Cortex of kidney (tissue), 1 donor: Measurements from ENCODE around the gene SORCS3.

Experiments
- DNase-seq: peaks from one replicate; lab custom pipeline; 2025; lab: John Stamatoyannopoulos, UW

The SORCS3 gene

DNA sequence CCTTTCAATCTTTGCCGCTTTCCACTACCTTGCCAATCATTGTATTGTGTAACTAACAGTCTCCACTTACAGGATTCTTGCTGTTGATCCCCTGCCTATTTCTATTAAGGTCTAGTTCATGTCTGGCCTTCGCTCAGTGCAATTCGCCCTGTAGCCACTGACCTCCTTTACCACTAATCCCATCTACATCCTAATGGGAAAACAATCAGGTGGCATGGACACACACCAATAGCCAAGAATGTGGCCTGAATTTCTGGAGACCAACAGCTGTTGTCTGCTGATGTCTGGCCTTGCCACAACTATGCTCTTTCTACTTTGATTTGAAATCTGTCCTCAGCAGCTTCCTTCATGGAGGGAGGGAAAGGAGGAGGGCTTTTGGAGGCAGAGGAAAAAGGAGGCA, 546.2 kb downstream of the SORCS3 start:
- DNase-seq, result no peak

DNA sequence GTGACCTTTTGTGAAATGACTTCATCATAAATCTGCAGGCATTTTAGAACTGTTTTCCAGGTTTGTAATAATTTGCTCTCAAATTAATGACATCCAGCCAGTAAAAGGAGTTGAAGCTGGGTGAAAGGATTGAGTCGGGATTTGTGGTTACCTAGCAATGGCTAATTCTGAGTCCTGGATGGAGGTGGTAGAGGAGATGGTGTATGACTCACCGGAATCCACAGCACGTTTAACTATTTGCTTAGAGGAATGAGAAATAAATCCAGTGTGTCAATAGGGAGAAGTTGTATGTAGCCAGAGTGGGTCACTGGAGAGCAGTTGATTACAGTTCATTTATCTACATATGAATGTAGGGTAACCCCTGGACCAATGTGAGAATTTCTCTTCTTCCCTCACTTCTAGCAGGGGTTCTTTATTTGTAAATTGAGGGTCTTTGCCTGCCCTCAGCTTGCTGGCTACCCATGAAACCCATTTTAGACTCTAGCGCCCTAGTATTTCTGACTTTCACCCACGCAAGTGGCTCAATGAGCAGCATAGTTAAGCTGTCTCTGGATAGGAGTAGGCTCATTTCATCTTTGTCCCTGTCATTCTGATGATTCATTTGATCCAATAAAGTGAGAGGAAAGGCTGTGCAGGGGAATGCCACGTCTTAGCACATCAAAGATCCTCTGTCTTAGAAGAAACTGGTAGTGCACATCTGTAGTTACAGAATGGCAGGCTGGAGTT, 547.8 kb downstream of the SORCS3 start:
- no peak for DNase-seq

DNA sequence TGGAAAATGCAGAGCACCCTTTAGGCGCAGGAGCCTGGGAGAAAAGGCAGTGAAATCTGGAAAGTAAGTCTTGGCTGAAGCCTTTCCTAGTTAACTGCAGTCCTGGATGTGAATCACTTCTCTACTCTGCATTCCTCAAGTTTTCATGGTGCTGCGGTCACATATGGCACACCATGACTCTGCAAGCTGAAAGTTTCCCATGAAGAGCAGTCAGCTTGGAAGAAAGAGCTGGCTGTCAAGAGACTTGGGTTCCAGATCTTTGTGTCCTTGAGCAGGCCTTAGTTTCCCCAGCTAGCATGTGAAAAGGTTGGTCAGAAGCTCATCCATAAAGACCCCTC, 548.3 kb downstream of the SORCS3 start:
- DNase-seq, result no peak

DNA sequence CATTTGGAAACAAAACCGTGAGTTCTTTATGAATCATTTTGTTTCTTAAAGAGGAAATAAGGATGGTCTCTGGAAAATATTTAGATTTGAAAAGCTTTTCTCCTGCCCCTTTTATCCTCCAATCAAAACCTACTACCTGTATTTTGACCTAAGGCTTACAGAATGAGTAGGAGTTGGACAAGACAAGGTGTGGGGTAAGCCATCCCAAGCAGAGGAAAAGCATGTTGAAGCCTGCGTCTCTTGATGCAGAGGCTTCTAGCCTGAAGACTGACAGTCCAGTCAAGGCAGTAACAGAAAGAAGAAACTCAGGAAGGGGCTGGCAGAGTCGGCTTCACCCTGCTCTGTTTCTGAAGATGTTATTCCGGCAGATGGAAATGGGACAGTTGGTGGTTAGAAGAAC, 551.1 kb downstream of the SORCS3 start:
- DNase-seq, result no peak

DNA sequence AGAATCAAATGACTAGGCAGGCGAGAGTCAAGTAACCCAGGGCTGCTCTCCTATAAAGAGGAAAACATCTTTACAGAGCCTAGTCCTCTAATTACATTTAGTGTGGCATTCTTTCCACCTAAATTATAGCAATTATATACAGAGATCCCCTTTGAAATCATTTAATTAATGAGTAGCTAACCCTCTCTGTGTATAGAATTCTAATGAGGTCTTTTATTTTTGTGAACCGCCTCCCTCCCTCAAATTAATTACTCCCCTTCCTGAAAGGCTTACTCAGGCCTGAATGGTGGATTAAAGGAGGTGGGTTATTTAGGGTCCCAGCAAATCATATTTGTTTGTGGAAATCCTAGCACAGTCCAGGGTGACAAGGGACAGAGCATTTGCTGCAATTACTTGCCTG, 551.8 kb downstream of the SORCS3 start:
- DNase-seq, result no peak

DNA sequence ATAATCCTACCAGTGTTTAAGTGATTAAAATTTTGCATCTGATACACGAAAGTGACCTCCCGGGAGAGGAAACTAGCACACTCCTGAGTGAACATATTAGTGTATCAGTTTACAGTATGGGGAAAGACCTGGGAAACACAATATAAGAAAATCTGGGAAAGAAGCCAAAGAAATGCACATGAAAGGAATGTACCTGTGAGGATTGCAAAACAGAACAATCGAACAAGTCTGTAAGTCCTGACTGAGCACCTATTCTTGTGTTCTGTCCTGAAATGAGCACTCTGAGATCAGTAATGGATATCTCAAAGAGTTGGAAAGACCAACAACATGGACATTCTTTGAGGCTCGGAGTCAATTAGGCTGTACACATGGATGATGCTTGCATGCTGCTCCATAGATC, 554.7 kb downstream of the SORCS3 start:
- DNase-seq, result no peak

DNA sequence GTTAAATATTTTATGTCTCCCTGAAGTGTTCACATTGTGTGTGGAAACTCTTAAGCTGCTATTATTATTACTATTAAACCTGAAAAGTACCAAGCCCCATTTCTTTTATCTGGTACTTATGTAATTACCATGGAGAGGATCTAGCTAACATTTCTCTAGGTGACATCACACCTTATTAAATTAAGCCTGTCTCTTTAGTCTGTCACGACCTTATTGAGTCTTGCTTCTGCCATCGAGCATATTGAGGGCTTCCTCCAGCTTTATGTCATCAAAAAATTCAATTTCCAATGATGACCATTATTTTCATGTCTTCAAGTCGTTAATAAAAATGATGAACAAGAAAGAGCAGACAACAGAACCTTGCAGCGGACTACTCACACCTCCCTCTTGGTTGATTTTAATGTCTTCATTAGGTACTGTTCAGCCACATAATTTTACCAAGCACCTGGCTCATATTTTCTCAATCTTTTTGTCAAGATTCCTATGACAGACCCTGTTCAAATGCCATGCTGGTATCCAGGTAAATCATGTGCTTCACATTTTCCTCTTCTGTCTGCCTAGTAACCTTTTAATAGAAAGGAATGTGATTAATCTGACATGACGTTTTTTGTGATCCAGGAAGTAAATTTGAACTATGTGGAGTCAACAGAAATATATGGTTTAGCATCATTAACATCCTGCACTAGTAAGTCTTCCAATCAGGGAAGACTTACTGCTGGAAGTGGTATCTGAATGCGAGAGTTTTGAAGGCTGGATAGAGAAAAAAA, 556.7 kb downstream of the SORCS3 start:
- DNase-seq, result no peak

DNA sequence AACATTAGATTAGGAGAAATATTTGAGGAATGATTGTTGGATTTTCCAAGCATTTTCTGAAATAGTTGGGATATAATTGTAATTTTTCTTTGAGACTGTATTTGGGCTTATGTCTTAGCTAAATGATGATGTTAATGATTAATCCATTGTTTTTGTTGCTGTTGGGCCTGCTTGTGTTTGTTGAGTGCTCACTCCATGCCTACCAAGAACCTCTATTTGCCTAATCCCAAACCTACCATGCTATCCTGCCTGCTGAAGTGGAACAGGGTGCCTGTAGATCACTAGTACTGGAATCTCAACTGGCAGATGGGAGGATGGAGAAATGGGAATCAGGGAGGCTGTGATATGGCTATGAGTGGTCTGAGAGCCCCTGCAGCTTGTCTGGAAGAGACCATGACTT, 565.5 kb downstream of the SORCS3 start:
- DNase-seq, result no peak

DNA sequence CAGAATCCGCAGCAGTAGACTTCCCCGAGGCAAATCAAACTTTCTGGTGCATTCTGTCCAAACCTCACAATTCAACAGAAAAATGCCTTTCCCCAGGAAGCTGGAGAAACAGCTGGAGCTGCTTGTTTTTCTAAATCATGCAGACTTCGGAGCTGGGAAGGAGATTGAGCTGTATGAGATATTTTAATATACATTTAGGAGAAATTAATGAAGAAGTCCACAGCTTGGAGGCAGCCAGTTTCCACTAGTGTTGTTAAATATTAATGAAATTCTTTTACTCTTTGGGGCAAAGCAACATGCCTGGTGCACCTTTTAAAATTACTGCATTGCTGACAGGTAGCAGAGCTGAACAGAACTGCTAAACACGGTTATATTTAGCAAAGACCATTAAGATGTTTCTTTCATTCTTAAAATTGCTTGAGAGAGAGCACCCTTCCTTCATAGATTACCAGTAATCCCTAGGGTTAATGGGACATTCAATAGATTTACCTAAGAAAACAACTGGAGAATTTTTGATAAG, 566.4 kb downstream of the SORCS3 start:
- DNase-seq, result no peak

DNA sequence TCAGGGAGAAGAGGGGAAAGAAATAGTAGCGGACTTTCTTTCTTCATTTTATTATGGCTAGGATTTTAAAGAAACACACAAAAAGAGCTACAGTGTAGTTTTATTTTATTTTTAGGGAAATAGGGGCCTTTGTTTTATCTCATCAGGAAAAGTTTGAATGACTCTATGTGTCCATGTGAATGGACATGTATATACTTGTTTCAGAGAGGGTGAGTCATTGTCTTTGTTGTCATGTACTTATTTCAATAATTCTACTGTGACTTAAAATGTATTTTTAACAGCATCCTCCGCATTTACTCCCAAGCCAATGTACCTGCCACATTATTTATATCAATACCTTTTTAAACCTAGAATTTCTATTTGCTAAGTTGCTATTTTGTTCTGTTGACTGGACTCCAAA, 569.5 kb downstream of the SORCS3 start:
- DNase-seq, result no peak

DNA sequence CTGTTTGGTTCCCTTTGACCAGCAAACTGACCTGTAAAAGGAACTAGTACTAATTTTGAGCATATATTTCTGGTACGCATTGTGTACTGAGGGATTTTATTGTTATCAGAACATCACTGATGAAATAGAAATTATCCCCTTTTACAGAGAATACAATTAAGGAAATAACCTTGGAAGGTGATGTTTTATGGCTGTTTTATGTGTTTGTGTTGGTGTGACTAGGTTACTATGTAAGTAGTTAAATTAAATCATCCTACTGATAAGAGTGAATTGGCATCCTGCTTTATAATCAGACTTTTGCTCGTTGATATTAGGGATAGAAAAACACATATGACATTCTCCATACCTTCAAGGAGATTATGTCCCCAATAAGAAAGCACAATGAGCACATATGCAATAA, 596.6 kb downstream of the SORCS3 start:
- DNase-seq, result no peak

DNA sequence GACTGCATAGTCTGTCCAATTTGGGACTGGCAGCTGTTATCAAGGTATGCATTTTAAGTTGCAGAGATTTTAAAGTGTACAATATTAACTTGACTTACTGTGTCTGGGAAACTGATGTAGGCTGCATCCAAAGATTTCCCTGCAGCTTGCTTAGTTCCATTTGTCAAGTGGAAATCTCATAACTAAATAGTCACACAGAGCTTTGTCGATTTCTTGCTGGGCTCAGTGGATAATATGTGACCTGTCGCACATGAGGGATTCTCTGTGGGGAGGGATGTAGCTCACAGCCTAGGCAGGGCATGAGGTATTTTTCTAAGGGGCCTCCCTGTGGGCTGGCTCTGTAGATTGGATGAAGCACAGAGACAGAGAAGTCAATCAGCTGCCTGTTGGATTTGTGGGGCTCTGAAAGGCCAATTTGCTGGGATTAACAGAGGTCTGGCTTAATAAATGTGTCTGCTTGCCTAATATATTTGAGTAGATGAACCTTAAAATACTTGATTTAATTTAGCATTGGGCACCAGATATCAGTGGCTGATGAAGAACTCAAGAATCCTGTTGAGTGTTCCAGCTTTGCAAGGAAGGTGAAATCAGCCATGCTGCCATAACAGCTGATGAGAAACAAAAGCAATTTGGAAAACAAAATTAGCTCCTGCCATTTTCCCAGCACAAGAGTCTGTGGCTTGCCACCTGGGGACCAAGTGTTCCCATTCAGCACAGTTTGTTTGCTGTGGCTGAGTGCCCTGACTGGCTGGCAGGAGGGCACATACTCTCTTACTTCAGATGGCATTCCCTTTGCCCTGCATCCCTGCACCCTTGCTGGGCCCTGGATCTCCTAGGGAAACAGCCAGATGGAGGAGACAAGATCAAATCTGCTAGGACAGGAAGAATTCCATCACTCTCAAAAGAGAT, 598.5 kb downstream of the SORCS3 start:
- DNase-seq, result no peak

DNA sequence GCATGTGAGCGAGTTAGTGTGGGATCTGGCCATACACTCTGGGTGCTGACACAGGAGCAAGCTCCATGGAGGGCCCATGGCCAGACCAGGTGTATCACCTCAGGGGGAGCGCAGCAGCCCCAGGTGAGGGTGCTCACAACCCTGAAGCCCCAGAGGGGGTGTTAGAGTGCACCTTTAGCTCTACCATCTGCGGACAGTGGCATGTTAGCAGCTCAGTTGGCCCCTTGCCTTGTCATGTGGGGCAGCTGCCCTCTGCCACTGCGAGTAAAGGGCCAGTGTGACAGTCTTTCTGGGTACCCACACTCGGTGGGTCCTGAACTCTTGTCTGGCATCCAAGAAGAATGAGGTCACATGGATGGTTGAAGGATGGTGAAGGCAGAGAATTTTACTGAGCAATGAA, 600.2 kb downstream of the SORCS3 start:
- no peak for DNase-seq

DNA sequence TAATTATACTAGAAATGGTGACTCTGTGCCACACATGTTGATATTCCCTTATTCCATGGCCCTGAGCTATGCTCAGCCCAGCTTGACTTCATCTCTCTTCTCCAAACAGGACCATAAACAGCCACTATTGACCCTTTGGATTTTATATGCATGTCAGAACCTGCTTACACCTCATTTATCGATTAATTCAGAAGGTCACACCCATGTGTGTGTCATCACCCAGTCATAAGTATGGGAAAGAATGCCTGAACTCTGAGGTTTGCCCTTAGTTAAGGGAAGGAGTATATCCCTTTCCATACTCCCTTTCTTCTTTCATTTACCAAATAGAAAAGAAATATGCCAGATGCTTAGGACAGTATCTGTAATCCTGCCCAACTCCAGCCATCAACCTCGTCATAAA, 602.3 kb downstream of the SORCS3 start:
- no peak for DNase-seq

DNA sequence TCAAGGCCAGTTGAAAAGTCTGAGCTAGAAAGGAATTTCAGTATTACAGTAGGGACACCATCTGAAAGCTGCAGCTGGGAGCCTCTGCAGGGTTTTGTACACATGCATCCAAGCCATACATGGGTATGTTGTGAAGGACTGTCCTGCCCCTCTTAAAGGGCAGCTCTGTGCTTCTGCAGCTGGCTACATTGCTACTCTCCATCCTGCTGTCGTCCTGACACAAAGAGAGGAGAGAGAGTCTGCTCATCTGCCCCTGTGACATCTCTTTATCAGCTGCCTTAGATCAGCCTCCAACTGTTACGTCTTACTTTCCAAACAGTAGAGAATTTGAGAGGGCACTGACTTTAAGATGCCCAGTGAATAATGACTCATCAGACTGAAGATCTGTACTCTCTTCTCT, 602.7 kb downstream of the SORCS3 start:
- no peak for DNase-seq

DNA sequence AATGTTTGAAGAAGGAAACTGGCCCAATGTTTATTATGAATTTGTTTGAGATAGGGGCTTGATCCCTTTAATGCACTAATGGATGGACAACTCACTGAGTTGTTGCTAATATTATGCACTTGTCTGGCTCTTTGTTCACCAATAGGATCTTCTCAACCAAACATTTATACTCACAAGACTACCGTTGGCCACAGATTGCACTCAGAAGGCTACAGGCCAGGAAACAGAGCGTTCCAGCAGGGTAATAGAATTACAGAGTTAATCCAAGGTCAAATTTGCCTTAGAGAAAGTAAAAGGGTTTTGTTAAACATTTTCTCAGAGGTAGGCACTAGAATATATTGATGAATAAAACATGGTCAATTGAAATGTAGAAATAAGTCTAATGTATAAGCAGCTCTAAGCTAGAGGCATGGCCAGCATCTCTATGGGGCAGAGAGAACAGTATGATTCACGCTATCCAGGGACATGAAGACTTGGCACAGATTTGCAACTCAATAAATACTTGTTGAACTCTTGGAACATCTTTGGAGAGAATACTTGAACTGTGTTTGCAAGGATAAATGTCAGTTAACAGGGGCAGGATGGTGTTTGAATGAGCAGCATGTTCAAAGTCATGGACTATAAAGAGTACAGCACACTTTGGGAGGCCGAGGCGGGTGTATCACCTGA, 606.9 kb downstream of the SORCS3 start:
- no peak for DNase-seq

DNA sequence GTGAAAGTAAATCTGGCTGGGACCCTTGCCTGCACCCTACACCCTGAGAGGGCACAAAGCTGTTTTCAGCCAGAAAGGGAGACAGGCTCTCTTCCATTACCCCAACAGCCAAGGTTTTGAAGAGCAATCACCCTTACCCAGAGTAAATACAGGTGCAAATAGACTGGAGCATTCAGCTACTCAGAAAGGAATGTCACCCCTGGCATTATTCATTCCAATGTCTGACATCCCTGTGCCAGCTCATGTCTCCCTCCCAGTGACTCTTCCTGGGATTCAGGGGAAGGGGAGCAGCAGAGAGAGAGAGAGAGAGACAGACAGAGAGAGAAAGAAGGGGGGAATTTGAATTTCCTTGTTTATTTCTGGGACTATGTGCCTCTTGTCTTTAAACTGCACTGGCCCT, 611.8 kb downstream of the SORCS3 start:
- no peak for DNase-seq

DNA sequence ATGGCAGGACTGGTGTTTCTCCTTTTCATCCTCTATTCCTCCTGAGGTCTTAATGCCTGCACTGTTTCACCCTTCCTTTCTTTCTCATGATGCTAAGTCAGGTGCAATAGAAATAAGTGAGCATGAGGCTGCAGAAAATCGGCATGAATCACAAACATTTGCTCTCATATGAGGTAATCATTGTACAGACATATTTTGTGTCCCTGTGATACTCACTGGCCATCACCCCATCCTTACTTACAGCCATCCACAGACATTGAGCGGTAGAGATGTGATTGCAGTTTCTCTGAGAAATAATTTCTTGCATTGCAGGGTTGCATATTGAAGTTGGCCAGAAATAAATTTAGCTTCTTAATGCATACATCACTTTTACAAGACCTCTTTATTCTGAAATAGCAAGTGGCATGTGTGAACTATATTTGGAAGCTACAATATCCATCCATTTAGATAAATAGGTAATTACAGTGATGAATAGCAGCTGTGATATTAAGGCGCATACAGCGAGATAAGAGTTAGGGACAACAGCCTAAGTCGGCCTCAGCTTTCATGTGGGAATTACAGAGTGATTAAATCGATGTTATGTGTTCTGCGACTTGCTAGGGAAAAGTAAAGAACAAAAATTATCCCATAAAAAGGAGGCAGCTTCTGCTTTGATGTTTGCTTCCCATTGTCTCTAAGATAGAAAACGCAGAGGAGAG, 612.6 kb downstream of the SORCS3 start:
- no peak for DNase-seq

DNA sequence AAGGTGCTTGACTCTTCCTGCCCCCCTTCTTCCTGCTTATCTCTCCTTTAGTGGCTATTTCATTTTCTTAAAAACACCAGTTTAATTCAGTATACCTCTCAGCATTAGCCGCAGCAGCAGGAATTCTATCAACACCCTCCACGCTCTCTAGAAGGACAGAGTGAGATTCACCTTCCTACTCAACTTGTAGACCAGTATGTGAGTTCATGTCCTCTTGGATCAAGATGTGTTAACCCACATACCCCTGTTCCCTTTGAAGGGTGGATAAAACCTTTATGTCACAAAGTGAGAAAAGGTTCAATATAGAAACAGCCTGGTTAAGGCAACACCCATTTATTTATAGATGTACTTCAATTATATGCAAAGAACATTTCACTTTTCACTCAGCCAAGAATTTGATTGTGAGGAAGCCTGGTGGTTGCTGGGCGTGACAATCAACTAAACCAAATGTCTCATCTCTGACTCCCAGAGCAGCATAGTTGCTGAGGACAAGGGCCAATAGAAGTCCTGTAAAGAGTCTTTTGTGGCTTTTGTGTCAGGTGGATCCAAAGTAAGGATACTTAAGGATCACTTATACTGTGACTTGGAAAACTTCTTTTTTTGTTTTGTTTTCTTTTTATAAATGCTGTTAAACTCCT, 617.1 kb downstream of the SORCS3 start:
- DNase-seq, result no peak

DNA sequence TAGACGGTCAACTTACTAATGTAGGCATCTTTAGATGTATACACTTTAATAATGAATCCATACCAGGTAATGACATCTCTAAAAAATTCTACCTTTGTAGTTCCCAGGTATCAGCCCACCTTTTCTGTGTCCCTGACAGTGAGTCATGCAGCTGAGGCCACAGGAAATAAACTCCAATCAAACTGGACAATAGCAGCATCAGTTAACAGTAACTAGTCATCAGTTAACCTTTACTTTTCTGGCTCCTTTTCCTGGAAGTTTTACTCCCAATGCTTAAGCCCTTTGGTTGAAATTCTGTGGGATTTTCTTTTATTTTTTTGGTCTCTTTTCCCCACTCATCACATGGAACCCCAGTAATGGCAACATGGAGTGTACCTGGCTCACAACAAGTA, 617.6 kb downstream of the SORCS3 start:
- DNase-seq, result no peak

DNA sequence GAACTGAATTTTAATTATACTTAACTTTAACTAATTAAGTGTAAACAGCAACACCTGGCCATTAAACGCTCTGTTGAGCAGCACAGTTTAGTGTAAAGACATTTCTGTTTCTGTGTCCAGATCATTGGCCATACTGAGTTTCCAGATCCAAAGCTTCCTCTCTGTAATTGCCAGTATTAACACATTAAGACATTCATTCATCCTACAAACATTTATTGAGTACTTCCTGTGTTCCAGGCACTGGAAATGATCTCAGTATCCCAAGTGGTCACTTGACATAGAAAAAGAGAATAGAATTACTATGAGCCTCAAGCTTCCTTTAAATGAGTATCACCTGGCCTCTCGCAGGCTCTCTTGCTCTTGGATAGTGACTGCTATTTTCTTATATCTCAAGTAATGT, 618.1 kb downstream of the SORCS3 start:
- no peak for DNase-seq
